Measurements from ENCODE around the gene TTBK1.

Gene TTBK1

DNA sequence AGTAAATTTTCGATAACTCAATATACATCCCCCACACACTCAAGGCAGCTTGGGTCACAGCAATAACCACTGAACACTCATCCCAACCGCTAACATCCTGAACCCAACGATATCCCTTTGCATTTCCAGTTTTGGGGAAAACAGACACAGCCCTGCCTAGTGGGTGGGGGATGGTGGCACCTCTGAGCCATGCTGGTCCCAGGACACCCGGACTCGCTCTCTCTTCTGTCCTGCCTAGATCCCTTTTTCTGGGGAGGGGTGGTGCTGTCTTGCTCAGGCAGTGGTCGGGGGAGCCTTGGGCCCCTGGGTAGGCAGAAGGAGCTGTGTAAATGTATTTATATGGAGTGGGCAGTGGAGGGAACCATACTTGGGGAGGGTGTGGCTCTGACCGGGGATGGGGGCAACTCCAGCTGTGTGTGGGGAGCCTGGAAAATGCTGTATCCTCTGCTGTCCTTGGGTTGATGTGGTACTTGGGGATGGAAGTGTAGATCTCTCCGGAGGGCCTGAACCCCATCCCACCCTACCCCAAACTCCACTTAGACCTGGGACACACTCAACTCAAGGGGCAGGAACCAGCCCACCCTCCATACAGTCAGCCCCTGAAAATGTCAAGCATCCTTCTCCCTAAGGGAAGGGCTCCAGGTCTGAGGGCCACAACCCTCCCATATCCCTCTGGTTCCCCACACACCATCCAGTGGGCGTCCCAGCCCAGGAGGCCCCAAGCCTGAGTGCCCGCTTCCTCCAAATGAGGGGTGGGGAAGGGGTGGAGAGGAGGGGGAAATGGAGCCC lies 31.0 kb downstream of the TTBK1 start:
- no peak for DNase-seq

DNA sequence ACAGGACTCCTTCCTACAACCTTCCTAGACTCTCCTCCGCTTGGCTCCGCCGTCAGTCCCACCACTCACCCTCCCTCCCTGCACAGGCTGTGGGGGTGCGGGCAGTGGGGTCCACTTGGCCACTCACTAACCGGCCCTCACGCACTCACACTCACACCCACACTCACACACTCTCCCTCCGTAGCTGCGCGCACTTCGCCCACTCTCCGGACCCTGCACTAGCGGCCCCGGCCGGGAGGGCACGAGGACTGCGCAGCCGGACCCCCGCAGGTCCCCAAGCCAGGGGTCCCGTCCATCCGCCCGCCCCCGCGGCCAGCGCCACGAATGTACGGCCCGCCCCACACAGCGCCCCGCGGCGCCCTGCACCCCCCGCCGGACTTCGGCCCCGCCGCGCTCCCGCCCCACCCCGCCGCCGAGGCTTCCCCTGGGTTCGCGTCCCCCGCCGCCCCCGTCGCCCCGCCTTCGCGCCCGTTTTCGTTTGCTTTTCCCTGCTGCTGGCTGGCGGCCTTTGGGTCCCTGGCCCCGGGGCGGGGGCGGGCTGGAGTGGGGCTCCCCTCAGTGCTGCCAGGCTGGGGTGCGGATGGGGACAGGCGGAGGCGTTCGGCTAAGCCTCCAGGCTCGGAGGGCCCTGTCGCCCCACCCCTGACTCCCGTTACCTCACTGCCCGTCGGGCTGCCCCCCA lies 31.8 kb downstream of the TTBK1 start:
- no peak for DNase-seq

DNA sequence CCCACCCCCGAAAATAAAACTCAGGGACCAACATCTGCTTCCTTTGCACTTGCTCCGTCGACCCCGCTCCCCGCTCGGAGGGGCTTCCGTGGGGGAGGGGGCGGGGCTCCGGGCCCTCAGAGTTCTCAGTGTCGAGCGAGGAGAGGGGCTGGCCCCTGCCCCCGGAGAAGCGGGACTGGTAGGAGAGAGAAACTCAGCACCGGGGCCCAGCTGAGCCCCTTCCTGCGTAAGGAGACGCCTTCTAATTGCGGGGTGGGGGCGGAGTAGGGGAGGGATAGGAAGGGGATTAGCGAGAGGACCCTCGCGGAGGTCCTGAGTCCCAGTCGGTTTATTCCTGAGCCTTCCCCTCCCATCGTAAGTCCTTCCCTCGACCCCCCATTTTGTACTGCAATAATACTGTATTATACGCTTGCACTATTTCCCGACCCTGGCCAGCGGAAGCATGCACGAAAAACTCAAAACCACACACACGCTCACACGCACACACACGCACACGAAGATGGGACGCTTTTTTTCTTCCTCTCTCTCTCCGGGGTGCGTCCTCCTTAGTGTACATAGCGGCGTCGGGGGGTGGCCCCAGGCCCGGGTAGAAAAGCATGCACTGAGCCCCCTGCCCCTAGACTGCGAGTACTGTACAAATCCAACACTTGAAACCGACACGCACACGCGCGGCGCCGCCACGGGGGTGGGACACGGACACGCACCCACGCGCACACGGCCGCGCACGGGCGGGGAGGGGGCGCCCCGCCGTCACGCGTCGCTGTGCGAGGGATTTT lies 32.7 kb downstream of the TTBK1 start:
- no peak for DNase-seq

DNA sequence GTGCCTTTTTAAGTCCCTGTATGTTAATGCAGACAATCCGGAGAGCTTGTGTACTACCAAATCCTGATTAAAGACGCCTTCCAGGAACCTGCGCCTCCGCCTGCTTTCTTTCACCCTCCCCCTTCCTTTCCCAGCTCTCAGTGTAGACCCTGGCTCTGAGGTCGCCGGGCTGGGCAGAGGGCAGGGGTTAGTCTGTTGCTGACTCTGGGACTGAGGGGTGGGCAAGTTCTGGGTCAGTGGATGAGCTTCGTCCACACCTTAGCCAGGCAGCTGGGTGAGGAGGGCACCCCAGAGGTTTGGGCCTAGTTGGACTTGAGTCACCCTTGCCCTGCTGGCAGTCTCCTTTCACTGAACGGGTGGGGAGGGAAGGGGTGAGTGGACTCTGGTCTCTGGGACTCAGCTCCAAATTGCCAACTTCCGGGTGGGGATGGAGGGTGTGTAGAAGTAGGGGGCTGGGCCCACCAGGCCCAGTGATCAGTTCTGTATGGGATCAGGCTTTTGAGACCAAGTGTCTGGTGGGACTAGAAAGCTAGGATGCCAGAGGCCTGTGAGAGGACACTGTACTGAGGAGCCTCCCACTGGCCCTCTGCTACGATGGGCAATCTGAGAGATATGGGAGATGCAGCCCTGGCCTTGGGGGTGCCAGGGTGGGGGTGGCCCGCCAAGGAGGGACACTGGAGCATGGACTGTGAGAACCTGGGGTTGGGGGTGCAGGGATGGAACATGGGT lies 33.5 kb downstream of the TTBK1 start:
- DNase-seq = no peak

DNA sequence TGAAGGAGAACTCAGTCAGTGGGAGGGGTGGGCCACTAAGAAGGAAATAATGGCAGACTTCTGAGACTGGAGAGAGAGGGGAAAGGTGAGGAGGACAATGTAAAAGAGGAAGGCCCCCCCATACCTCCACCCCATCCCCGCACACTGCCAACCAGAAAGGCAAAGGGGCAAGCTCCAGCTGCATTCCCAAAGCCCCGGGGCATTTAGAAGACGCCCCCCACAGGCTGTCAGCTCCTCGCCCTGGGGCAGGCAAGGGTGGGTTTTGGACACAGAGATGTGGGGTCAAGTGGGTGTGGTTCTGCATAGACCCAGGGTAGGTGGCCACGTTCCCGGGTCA lies 34.0 kb downstream of the TTBK1 start:
- DNase-seq = no peak

DNA sequence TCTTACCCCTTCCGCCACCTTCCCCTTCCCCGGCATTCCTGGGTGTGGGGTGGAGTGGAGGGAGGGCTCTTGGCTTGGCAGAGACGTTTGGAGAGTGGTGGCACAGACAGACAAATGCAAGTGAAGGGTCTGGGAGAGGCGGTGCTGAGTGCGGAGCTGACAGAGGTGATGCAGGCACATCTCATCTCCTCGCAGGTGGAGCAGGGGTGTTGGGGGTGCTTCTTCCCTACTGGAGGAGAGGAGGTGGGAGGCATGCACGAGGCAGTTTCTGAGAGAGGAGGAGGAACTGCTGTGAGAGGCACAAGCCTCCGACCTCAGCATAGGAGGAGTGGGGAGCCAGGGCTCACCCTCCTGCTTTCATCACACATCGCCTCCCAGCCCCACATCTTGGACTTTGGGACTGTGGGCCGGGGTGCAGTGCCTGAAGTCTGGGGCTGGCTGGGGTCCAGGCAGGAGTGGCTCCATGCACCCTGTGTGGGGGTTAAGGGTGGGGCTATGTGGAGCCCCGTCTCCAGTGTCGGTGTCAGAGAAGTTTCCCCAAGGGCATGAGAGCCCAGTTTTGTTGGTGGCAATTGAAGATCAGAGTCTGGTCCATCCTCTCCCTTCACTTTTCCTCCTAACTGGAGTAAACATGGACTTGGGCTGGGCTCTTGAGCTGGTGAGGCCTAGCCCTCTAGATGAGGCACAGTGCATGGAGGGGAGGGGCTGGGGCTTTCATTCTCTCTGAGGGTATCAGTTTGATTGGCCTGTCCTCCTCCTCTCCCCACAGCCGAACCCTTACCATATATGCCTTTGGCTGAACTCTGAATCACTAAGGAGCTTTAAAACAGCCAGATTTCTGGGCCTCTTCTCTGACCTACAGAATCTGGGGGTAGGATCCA lies 34.6 kb downstream of the TTBK1 start:
- no peak for DNase-seq

DNA sequence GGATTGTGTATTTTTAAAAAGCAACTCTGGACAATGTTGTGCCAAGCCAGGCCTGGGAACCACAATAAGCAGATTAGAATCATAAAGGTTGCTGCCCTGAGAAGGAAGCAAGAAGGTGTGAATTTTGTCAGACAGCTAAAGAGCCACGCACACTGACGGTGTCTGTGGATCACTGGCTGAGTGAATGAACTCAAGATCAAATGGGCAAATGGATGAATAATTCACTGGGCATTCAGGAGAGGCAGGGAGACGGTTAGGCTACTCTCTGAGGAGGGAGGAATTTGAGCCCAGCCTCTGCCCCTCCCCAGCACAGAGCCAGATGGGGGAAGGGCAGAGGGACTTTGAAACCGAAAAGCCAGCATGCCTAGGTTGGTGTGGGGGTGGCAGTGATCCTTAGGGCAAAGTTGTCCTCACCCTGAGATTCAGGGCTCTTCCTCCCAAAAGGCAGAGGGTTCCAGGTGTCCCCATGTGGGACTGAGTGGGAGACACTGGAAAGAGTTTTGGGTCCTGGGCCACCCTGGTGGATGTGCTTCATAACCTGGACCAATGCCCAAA lies 35.3 kb downstream of the TTBK1 start:
- no peak for DNase-seq

DNA sequence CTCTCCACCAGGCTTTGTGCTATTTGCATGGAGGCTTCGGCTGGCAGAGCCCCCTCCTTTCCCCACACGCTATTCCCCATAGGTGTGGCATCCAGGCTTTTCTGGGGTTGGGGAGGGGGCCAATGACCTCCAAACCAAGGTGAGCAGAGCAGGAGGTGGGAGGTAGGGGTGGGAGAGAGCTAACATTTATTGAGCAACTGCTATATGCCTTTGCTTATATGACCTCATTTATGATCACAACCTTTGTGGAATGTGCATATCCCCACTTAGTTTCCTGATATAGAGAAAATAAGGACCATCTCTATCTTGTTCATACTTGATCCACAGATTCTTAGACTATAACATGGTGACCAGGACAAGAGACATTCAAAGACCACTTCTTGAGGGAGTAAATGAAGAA lies 37.0 kb downstream of the TTBK1 start:
- no peak for DNase-seq

DNA sequence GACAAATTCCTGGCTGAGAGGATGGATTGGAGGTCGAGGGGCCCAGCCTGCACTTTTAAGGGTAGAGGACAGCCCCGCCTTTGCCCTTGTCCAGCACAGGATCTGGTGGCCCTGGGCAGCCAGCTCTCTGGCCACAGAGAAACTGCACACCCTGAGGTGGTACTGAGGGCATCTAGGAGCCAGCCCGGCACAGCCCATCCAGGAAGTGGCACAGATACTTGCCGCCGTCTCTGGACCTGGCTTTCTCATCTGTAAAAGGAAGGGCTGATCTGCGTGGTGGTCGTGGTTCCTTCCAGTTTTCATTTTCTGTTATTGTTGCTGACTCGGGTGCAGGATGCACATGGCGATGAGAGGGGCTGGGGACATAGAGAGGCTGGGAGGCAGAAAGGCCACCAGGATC lies 38.8 kb downstream of the TTBK1 start:
- no peak for DNase-seq

DNA sequence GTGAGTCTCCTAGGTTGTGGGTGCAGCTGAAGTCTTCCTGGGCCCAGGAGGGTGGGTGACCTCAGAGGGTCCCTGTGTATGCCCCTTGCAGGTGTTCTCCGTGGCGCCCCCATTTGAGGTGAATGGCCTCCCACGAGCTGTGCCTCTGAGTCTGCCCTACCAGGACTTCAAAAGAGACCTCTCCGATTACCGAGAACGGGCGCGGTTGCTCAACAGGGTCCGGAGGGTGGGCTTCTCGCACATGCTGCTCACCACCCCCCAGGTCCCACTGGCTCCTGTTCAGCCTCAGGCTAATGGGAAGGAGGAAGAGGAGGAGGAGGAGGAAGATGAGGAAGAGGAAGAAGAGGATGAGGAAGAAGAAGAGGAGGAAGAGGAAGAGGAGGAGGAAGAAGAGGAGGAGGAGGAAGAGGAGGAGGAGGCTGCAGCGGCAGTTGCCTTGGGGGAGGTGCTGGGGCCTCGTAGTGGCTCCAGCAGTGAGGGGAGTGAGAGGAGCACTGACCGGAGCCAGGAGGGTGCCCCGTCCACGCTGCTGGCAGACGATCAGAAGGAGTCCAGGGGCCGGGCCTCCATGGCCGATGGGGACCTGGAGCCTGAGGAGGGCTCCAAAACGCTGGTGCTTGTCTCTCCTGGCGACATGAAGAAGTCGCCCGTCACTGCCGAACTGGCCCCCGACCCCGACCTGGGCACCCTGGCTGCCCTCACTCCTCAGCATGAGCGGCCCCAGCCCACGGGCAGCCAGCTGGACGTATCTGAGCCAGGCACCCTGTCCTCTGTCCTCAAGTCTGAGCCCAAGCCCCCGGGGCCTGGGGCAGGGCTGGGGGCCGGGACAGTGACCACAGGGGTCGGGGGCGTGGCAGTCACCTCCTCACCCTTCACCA lies 39.6 kb downstream of the TTBK1 start:
- DNase-seq = no peak

DNA sequence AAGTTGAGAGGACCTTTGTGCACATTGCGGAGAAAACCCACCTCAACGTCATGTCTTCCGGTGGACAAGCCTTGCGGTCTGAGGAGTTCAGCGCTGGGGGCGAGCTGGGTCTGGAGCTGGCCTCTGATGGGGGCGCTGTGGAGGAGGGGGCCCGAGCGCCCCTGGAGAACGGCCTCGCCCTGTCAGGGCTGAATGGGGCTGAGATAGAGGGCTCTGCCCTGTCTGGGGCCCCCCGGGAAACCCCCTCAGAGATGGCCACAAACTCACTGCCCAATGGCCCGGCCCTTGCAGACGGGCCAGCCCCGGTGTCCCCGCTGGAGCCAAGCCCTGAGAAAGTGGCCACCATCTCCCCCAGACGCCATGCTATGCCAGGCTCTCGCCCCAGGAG lies 40.2 kb downstream of the TTBK1 start:
- DNase-seq = no peak

DNA sequence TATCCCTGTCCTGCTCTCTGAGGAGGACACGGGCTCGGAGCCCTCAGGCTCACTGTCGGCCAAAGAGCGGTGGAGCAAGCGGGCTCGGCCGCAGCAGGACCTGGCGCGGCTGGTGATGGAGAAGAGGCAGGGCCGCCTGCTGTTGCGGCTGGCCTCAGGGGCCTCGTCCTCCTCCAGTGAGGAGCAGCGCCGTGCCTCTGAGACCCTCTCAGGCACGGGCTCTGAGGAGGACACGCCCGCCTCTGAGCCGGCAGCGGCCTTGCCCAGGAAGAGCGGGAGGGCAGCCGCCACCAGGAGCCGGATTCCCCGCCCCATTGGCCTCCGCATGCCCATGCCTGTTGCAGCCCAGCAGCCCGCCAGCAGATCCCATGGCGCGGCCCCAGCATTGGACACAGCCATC lies 40.6 kb downstream of the TTBK1 start:
- no peak for DNase-seq

DNA sequence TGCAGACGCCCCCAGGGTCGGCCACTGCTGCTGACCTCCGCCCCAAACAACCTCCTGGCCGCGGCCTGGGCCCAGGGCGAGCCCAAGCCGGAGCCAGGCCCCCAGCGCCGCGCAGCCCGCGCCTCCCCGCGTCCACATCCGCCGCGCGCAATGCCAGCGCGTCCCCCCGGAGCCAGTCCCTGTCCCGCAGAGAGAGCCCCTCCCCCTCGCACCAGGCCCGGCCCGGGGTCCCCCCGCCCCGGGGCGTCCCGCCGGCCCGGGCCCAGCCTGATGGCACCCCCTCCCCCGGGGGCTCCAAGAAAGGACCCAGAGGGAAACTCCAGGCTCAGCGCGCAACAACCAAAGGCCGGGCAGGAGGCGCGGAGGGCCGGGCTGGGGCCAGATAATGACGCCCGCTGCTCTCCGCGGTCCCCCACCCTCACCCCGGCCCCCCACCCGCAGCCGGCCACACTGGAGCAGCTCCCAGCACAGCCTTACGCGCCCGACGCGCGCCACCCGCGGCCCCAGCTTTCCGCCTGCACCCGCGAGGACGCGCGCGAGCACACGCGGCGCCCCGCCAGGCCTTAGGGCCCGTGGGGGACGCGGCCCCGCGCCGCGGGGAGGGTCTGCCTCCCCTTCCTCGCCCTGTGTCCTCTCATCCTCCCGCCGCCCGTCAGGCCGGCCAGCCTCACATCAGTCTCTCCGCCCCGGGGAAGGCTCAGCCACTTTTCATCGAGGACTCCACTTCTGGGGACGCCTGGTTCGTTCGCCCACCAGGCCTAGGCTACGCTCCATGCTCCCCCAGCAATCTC lies 41.9 kb downstream of the TTBK1 start:
- DNase-seq = no peak

DNA sequence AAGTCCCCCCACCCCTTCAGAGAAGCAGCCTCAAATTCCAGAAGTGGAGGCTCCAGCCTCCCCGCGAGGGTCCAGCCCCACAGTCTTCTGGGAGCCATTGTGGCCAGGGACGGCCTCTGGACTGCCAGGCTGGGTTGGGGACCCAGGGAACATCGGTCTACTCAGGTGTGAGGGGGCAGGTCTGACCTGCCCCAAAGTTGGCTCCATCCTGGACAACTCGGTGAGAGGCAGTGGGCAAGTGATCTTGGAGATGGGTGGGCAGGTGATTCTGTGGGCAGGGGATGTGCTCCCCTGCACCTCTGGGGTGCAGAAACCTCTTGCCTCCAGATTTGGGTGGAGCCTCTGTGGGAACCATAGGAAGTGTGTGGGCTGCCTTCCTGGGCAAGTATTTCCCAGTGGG lies 42.6 kb downstream of the TTBK1 start:
- DNase-seq = no peak

DNA sequence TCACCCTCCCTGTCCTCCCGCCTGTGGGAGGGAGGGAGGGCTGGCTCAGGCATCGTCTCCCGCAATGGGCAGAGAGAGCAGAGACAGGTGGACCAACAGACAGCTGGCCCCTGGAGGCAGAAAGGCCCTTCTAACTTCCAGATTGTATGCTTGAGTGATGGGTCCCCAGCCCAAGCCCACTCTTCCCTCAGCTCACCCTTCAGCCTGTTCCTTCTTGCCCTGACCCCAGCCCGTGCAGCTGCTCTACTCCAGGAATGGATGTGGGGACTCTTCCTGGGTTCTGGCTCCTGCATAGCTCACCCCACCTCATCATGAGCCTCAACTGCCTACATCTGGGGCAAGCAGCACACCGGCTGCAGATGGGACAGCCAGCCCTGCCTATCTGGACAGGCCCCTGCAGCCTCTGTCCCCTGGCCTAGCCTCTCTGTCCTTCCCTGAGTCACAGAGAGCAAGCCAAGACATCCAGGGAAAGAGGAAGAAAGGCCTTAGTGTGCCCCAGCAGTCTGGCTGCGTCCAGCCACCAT lies 43.2 kb downstream of the TTBK1 start:
- DNase-seq = no peak

DNA sequence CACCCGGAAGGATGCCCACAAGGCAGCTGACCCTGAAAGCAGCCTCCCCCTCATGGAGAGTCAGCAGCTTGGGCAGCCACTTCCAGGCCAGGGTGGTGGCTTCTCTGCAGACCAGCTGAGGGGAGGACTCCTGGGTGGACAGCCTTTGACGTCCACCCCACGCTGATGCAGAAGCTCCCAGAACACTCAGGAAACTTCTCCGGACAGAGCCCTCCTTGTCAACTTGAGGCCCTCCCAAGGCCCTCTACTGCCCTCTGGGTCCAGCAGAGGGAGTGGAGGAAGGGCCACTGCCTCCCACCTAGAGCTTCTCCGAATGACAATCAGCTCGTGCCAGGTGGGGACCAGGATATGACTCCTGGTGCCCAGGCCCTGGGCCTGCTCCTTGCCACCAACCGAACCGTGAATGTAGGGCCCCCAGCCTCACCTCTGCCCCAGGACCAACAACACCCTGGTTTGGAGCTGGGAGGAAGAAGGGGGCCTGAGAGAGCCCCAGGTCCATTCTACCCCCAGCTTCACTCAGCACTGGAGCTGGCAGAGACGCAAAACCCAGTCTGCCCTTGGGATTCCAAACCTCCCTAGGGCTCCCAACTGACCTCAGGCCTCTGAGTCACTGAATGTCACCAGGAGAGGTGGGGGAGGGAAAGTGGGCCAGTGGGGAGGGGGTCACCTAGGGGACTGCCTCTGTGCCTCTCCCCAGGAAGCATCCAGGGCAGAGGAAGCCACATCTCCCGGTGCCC lies 43.9 kb downstream of the TTBK1 start:
- DNase-seq = no peak

DNA sequence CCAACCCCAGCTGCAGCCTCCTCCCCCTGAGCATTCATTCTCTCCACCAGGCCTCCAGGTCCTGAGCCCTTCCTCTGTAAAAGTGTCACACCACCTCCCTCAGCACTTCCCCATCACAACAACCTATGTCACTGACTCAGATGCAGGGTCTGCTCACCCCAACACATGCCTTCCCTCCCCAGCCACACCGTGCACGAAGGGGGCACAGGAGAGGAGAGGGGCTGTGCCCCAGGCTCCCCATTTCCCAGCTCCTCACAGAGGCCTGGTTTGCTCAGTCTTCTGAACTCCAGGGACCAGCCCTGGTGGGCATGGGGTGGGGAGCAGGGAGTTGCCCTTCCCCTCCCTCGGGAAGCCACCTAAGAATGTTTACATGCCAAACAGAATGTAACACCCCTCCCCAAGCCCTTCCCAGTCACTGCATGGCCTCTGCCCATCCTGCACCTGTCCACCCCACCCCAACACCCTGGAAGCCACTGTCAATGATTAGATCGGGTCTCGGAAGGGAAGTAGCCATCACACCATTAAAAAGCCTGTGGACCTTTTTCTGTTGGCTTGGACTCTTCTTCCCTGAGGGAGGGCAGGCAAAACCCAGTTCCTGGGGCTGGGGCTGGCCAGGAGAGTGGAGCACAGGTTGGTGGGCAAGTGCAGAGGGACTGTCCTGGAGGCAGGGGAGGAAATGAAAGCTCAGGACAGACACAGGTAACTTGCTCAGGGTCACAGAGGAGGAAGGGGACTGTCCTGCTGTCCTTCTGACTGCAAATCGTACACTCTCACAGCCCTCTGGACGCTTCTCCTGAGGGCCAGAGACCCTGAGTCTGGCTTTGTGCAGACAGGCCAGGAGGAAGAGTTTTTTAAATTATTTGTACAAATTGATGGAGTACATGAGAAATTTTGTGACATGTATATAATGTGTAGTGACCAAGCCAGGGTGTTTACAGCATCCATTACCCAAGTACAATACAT lies 44.7 kb downstream of the TTBK1 start:
- DNase-seq = no peak

DNA sequence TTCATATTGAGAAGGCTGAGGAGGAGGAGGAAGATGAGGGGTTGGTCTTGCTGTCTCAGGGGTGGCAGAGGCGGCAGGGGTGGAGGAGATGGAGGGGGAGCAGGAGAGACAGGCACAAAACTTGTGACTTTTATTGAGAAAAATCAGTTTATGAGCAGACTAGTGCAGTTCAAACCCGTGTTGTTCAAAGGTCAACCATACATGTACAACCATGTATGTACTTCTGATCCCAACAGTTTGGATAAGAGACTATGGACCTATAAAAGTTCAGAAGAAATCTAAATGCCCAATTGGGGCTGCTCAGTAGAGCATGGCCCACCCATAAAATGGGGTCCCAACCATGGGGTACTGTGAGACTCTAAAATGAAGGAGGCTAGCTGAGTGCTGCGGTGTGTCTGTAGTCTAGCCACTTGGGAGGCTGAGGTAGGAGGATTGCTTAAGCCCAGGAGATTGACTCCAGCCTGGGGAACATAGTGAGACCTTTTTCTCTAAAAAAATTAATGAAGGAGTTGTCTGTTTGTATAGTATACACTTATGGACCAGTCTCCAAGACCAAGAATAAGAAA lies 47.1 kb downstream of the TTBK1 start:
- no peak for DNase-seq

All from NCI-H345 (cell line).